ENCODE measurements around the gene SAMD4B.
"Not testable (repeated sequence)": the region's sequence is repeated elsewhere in the genome, so short reads cannot be mapped to it uniquely, and the experiment has no call there.

Gene SAMD4B

DNA sequence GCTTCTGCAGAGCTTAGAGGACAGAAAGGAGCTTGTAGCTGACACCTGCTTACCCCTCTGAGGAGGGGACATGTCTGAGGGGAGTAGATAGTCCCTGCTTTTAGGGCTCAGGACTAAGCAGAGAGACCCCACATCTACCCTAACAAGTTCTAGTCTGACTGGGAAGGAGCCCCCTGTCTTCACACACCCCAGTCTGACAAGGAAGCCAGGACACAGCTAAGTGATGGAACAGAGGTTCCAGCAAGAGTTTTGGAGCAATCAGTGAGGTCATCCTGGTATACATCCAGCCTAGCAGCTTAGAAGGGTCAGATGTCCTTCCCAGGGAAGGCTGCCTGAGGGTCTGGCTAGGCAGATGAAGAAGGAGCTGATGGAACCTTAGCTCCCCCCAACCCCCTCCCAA is 33.7 kb downstream of the SAMD4B start:
- H3K27ac ChIP-seq (replicated peaks) = no peak overlapping the region
- TF ChIP-seq POLR2AphosphoS5 (IDR thresholded peaks at IDR 0.05; ENCODE audit: low read depth) = no peak
- TF ChIP-seq GABPA (IDR thresholded peaks at IDR 0.05; ENCODE audit: low read depth) = no peak
- TF ChIP-seq, protein P1, sequence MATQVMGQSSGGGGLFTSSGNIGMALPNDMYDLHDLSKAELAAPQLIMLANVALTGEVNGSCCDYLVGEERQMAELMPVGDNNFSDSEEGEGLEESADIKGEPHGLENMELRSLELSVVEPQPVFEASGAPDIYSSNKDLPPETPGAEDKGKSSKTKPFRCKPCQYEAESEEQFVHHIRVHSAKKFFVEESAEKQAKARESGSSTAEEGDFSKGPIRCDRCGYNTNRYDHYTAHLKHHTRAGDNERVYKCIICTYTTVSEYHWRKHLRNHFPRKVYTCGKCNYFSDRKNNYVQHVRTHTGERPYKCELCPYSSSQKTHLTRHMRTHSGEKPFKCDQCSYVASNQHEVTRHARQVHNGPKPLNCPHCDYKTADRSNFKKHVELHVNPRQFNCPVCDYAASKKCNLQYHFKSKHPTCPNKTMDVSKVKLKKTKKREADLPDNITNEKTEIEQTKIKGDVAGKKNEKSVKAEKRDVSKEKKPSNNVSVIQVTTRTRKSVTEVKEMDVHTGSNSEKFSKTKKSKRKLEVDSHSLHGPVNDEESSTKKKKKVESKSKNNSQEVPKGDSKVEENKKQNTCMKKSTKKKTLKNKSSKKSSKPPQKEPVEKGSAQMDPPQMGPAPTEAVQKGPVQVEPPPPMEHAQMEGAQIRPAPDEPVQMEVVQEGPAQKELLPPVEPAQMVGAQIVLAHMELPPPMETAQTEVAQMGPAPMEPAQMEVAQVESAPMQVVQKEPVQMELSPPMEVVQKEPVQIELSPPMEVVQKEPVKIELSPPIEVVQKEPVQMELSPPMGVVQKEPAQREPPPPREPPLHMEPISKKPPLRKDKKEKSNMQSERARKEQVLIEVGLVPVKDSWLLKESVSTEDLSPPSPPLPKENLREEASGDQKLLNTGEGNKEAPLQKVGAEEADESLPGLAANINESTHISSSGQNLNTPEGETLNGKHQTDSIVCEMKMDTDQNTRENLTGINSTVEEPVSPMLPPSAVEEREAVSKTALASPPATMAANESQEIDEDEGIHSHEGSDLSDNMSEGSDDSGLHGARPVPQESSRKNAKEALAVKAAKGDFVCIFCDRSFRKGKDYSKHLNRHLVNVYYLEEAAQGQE (IDR thresholded peaks at IDR 0.05; ENCODE audit: insufficient replicate concordance, low read depth) = no peak
- H3K27me3 ChIP-seq (ENCODE audit: insufficient read depth, poor library complexity, severe bottlenecking) = no peaks in the 10 kb centered on the region
- no peak for DNase-seq (ENCODE audit: low read depth in 1 of 2, low spot score in 1 of 2)
- no peak overlapping the region for H3K4me3 ChIP-seq (replicated peaks; ENCODE audit: insufficient read depth, low read length)

DNA sequence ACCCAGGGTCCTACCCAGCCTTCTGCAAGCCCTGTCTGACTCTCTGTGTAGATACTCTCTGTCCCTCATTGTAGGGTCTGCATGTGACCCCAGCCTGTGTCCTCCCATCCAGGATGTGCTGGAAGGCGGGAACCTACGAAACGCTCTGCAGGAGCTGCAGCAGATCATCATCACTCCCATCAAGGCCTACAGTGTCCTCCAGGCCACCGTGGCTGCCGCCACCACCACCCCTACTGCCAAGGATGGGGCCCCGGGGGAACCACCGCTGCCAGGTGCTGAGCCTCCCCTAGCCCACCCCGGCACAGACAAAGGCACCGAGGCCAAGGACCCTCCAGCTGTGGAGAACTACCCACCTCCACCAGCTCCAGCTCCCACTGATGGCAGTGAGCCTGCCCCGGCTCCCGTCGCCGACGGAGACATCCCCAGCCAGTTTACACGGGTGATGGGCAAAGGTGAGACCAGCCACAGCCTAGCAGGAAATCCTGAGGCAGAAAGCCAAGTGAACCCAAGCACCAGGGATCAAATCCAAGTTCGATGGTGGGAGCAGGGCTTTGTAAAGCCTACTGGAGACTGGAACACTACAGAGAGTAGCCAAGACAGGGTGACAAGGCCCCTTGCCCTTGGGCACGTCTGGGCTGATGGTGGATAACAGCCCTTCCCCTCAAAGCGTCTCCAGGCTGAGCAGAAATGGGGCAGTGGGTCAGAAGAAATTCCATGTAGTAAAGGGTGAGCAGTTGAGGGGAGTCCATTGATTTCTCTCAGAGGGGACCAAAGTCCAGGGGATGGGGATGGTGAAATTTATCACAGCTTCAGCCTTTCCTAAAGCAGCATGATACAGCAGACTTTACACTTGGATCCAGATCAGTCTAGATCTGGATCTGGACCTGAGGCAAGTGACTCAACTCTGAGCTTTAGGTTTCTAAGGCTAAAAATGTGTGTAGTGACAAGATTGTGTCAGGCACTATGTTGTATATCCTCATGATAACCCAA is 35.4 kb downstream of the SAMD4B start:
- no peak overlapping the region for H3K4me3 ChIP-seq (replicated peaks; ENCODE audit: insufficient read depth, low read length)
- H3K27me3 ChIP-seq (ENCODE audit: insufficient read depth, poor library complexity, severe bottlenecking) = no peaks in the 10 kb centered on the region
- DNase-seq (ENCODE audit: low read depth in 1 of 2, low spot score in 1 of 2) = no peak
- no peak overlapping the region for H3K27ac ChIP-seq (replicated peaks)
- TF ChIP-seq, protein P2, sequence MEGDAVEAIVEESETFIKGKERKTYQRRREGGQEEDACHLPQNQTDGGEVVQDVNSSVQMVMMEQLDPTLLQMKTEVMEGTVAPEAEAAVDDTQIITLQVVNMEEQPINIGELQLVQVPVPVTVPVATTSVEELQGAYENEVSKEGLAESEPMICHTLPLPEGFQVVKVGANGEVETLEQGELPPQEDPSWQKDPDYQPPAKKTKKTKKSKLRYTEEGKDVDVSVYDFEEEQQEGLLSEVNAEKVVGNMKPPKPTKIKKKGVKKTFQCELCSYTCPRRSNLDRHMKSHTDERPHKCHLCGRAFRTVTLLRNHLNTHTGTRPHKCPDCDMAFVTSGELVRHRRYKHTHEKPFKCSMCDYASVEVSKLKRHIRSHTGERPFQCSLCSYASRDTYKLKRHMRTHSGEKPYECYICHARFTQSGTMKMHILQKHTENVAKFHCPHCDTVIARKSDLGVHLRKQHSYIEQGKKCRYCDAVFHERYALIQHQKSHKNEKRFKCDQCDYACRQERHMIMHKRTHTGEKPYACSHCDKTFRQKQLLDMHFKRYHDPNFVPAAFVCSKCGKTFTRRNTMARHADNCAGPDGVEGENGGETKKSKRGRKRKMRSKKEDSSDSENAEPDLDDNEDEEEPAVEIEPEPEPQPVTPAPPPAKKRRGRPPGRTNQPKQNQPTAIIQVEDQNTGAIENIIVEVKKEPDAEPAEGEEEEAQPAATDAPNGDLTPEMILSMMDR (IDR thresholded peaks at IDR 0.05; ENCODE audit: insufficient read depth, low read length) = no peak
- TF ChIP-seq SPI1 (IDR thresholded peaks at IDR 0.05; ENCODE audit: borderline replicate concordance, low read depth) (no peak), GABPA (IDR thresholded peaks at IDR 0.05; ENCODE audit: low read depth) (no peak), POLR2AphosphoS5 (IDR thresholded peaks at IDR 0.05; ENCODE audit: low read depth) (no peak)
- TF ChIP-seq, protein P1 (IDR thresholded peaks at IDR 0.05; ENCODE audit: insufficient replicate concordance, low read depth) = no peak

DNA sequence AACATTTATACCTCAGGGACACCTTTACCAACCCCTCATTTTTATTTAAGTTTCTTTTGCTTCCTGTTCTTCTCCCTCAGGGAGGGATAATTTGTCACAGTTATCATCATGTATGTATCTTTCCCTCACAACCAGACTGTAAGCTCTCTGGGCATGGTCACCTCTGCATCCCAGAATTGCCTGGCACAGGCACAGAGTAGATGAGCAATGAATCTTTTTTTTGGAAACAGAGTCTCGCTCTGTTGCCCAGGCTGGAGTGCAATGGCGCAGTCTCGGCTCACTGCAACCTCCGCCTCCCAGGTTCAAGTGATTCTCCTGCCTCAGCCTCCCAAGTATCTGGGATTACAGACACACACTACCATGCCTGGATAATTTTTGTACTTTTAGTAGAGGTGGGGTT is 37.1 kb downstream of the SAMD4B start:
- not testable (repeated sequence) for DNase-seq (ENCODE audit: low read depth in 1 of 2, low spot score in 1 of 2); H3K27ac ChIP-seq (replicated peaks); H3K4me3 ChIP-seq (replicated peaks; ENCODE audit: insufficient read depth, low read length); H3K27me3 ChIP-seq (ENCODE audit: insufficient read depth, poor library complexity, severe bottlenecking)

DNA sequence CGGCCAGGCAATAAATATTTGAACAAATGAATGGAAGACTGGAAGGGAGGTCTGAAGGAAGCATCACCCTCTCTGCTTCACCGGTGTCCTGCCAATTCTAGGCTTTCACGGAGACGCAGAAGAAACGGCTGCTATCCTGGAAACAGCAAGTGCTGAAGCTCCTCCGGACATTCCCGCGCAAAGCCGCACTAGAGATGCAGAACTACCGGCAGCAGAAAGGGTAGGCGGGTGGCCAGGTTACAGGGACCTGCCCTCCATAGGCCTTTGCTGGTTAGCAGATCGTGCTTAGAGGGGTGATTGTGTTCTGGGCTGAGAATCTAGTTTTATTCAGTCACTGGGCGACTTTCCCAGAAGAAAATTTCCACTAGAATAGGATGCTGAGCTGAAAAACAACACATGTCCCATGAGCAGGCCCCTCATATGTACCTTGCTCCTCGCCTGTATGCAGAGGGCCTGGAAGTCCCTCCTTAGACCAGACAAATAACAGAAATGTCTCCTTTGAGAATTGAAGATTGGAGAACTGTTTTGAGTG is 37.7 kb downstream of the SAMD4B start:
- no peak overlapping the region for H3K4me3 ChIP-seq (replicated peaks; ENCODE audit: insufficient read depth, low read length)
- TF ChIP-seq POLR2AphosphoS5 (IDR thresholded peaks at IDR 0.05; ENCODE audit: low read depth) (no peak), GABPA (IDR thresholded peaks at IDR 0.05; ENCODE audit: low read depth) (no peak), SPI1 (IDR thresholded peaks at IDR 0.05; ENCODE audit: borderline replicate concordance, low read depth) (no peak)
- TF ChIP-seq, protein P1 (IDR thresholded peaks at IDR 0.05; ENCODE audit: insufficient replicate concordance, low read depth) = no peak
- TF ChIP-seq, protein P2 (IDR thresholded peaks at IDR 0.05; ENCODE audit: insufficient read depth, low read length) = no peak
- no peaks in the 10 kb centered on the region for H3K27me3 ChIP-seq (ENCODE audit: insufficient read depth, poor library complexity, severe bottlenecking)
- no peak overlapping the region for H3K27ac ChIP-seq (replicated peaks)
- DNase-seq (ENCODE audit: low read depth in 1 of 2, low spot score in 1 of 2) = no peak

Measured in HL-60 (cell line).